Dermis blood vessel endothelial cell (primary cell): ENCODE data around the gene OSM. TPM values are rescaled to one million over a fixed set of nuclear protein-coding genes. Genes with fewer than 3 reads are reported as not detected.
"Not testable (repeated sequence)": the region's sequence is repeated elsewhere in the genome, so short reads cannot be mapped to it uniquely, and the experiment has no call there.

Source experiments
- DNase-seq: peaks from one replicate; pipeline ENCODE4 v3.0.0; 2010
- total RNA-seq: library from RNA; depleted of rRNA; stranded (reverse); fragments of >200 nt; gene quantifications from 2 replicates; pipeline ENCODE4 v1.2.3, GENCODE V29; 2014

OSM gene
- total RNA-seq, 1 donor from 2014 or later = not detected

DNA sequence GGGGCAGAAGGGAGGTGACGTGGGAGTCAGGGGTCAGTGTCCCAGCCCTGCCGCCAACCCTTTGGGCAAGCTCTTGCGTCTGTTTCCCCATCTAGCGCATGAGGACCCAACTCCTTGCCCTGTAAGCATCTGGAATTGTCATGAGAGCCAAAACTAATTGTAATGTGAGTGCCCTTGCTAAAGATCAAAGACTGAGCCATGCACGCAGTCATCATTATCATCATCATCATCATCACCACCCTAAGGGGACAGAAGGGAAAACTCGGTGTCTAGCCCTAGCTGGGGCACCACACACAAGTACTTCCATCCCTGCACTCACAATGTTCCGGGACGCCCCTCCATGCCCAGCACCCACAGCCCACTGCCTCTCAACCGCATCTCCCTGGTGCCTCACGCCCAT lies 22.6 kb downstream of the OSM start:
- DNase-seq = no peak

- DNase-seq = no peak
Measured at GRCh38 chr22:30243661-30244060, 23.0 kb downstream of the OSM start.

DNA sequence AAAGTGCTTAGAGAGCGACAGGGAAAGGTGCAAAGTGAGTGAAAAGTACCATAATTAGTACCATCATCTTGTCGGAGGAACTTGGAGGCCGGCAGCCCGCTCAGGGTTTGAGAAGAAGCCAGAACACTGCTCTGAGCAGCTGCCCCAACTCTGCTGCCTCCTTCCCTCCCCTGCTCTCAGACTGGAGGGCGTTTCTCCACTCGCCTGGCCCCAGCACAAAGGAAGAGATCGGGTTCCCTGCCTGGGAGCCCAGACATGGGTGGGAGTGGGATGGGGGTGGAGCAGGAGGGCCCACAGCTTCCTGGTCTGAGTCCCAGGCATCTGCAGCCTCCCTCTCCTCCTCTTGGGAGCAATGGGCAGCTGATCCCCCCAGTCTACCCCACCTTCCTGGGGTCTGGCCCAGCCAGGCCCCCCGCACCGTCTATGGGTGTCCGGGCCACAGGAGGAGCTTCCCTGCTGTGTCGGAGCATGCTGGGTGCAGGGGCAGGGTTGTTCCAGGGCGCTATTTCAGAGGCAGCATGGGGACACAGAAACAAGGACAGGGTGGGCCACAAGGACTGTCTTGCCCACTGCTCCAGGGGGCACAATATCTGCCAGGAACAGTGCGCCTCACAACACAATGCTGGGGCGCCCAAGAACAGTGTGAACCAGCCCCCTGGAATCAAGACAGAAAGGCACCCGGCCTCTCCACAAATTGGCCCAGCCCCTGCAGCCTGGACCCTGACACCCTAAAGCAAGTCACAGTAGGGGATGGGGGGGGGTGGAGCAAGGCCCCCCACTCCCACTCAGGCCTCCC lies 24.9 kb downstream of the OSM start:
- DNase-seq = no peak

DNA sequence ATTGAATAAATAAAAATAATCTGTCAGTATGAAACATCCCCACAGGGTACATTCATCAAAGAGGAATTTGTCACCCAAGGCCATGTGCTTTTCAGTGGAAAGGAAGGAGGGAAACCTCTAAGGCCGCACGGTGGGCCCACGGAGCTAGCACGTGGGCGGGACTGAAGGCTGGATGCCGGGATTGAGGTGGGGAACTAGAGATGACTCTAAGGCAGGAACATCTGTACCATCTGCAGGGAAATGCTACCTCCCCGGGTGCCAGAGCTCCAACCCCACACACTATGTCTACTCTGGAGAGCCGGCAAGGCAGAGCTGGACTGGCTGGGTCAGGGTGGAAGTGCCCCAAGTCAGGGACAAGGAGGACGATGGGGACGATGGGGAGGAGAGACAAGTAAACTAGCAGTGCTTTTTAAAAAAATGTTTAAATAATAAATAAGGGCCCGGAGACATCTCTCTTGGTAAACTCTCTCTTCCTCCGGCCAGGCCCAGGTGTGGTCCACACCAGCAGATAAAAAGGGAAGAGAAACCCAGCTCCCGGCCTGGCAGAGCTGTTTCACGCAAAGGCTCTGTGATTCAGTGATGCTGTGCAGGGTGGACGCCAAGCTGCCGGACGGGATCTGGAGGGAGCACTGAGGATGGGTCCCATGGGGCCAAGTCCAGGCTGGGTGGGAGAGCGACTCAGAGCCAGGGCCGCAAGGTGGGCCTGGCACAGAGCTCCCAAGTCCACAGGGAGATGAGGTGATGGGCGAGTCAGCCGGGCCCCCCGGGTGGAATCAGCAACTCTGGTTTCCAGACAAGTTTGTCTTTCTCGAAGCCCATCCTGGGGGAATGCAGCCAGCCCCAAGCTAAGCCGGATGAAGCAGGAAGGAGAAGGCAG lies 25.9 kb downstream of the OSM start:
- DNase-seq = no peak

DNA sequence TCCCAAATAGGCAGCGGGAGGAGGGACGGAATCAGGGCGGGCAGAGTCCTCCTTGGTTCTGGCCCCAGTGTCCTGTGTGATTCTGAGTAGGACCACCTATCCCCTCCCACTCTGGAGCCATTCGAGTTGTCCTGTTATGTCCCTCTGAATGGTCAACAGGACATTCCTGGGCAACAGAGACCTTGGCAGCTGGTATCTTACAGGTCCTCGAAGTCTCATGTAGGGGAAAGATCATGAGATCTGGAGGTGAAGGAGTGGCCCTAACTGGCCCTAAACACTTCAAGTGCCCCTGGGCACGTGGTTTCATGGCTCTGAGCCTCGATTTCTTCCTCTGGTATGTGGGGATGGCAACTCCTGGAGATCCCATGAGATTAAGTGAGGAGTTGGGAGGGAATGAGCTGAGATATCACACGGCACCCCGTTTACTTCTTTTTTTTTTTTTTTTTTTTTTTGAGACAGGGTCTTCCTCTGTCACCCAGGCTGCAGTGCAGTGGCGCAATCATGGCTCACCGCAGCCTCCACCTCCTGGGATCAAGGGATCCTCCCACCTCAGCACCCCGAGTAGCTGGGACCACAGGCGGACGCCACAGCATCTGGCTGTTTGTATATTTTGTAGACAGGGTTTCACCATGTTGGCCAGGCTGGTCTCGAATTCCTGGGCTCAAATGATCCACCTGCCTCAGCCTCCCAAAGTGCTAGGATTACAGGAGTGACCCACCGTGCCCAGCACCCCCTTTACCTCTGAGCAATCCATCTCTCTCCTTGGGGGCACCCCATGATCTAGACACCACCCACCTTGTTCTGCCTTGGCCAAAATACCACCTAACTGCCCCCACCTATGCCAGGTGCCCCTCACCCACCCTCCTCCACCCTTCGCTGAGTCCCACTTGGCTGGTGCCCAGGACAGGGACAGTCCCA lies 26.9 kb downstream of the OSM start:
- DNase-seq = no peak

GRCh38 chr22:30238661-30239487 lies 27.8 kb downstream of the OSM start:
- no peak for DNase-seq

GRCh38 chr22:30238136-30238535 lies 28.5 kb downstream of the OSM start:
- no peak for DNase-seq

GRCh38 chr22:30236875-30237274 lies 29.8 kb downstream of the OSM start:
- no peak for DNase-seq

- DNase-seq = no peak
Measured at GRCh38 chr22:30235687-30236170, 30.9 kb downstream of the OSM start.

- DNase-seq = no peak
Measured at GRCh38 chr22:30234786-30235470, 31.7 kb downstream of the OSM start.

DNA sequence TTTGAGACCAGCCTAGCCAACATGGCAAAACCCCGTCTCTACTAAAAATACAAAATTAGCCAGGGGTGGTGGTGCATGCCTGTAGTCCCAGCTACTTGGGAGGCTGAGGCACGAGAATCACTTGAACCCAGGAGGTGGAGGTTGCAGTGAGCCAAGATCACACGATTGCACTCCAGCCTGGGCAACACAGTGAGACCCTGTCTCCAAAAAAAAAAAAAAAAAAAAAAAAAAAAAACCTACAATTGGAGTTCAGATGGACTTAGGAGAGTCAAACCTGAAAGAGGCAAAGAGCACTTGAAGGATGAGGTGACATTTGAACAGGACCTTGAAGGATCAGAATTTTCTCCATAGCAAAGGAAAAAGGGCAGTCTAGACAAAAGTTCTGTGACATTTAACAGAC lies 32.3 kb downstream of the OSM start:
- not testable (repeated sequence) for DNase-seq

DNA sequence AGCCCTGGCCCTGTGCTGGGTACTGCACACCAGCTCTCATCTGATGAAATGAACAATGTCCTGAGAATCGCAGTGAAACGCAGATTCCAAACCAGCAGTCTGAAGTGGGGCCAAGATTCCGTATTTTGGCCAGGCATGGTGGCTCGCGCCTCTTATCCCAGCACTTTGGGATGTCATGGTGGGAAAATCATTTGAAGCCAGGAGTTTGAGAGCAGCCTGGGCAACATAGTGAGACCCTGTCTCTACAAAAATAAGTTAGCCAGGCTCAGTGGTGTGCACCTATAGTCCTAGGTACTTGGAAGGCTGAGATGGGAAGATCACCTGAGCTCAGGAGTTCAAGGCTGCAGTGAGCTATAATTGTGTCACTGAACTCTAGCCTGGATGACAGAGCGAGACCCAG lies 33.1 kb downstream of the OSM start:
- DNase-seq = no peak

GRCh38 chr22:30232716-30233218 lies 33.9 kb downstream of the OSM start:
- no peak for DNase-seq

DNA sequence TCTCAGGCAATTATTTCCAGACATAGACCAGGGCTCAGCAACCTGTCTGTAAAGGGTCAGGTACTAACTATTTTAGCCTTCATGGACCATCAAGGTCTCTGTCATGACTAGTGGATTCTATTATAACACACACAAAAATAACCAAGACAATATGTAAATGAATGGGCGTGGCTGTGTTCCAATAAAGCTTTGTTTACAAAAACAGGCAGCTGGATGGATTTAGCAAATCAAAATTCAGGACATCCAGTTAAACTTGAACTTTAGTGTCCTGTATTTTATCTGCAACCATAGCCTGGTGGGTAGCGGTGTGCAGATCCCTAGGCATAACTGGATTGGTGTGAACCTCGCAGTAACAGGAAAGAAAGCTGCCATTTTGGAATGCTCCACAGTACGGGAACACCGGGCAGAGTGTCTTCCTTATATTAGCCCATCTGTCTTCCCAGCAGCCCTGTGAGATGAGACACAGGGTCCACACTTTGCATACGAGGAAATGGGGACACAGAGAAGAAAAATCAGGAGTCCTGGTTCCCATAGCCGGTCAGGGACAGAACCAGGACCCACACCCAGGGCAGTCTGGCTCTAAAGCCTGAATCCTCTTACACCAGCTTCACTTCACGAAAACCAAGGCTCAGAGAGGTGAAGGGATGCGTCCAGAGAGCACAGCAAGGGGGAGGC lies 35.7 kb downstream of the OSM start:
- no peak for DNase-seq

DNA sequence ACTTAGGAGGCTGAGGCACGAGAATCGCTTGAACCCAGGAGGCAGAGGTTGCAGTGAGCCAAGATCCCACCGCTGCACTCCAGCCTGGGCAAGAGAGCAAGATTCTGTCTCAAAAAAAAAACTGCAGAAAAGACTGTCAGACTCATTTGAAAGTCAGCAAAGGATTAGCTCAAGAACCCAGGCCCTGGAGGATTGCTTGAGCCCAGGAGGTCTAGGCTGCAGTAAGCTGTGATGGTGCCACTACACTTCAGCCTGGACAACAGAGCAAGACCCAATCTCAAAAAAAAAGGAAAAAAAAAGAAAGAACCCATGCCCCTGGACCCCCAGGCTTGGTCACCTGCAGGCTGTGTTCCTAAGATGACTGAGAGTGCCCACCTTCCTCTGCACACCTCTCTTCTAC lies 36.3 kb downstream of the OSM start:
- DNase-seq = no peak

DNA sequence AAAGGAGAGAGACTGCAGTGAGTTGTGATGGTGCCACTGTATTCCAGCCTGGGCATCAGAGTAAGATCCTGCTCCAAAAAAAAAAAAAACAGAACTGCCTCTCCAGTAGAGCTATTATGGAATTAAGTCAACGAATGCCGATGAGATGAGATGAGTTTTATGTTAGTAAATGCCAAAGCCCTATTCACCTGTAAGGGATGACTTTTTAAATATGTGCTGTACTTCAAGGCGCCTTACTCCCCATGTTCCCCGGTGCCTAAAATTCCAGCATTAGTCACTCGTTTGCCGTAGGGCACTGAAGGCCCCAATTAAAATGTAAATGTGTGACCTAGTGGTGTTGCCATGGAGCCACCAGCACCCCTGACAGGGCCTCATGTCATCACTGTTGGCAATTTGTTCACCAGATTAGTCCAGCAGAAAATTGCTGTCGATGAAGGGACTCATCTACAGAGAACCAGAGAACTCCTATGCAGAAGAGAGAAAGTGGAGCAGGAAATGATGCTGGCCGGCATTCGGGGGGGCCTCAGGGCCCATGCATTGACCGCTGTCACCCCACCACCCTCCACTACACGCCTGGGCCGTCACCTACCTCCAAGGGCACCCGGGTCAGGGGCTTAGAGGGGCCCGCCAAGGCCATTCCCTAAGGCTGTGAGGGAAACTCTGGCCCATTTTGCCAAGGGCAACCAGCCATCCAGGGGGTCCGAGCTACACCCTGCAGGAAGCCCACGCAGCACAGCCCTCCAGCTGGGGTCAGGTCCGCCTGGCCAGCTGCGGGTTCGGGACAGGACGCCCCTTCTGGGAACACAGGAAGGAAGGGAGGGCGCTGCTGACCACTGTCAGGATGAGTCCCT lies 37.9 kb downstream of the OSM start:
- no peak for DNase-seq

GRCh38 chr22:30227438-30228228 lies 39.0 kb downstream of the OSM start:
- no peak for DNase-seq

DNA sequence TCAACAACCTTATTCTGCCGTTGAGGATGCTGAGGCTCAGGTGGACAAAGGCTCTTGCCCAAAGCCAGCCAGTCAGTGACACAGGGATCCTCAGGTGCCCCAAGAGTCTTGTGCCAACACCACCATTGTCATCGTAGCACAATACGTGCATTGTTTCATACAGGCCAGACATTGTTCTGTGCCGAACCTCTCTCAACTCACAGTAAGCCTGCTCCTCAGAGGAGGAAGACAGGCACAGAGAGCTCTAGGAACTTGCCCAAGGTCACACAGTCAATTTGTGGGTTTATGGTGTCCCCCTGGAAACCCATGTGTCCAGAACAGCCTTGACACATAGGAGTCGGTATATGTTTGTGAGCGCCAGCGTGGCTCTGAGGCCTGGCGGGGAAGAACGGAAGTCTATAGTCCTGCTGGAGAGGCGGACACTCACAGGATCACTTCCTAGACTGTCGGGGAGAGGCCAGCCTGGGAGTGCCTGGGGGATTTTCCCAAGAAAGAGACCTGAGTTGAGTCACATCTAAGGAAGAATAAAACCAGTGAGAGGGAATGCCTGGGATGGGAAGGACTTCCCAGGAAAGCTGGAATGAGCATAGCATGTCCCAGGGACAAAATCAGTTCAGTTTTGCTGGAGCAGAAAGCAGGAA lies 40.3 kb downstream of the OSM start:
- peak; percentile 57 for DNase-seq
